GM12872 (cell line): ENCODE results near the gene PRKAR2A.

Source experiments
- CTCF ChIP-seq: IDR thresholded peaks from 3 replicates; pipeline ENCODE4 v1.5.1; 2011; ENCODE audit warnings: low read depth, mild to moderate bottlenecking, low read length, moderate library complexity; ENCODE audit not compliant: insufficient read depth

PRKAR2A gene

GRCh38 chr3:48739955-48740823 is 107.5 kb downstream of the PRKAR2A start:
- TF ChIP-seq CTCF: peak; percentile 93

DNA sequence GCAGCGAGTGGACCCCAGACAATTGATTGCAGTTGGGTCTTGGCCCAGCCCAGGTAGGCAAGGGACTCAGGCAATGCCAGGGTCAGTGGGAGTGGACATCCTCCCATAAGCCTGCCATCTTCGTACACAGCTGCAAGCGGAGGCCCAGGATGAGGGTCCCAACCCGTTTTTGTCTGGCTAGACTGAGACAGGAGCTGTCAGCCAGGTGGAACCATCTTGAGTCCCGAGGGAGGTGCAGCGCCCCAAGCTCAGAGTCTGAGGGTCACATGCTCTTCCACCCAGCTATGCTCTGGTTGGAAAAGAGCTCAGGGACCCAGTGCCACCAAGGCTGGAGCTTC is 108.1 kb downstream of the PRKAR2A start:
- no peak for TF ChIP-seq CTCF

DNA sequence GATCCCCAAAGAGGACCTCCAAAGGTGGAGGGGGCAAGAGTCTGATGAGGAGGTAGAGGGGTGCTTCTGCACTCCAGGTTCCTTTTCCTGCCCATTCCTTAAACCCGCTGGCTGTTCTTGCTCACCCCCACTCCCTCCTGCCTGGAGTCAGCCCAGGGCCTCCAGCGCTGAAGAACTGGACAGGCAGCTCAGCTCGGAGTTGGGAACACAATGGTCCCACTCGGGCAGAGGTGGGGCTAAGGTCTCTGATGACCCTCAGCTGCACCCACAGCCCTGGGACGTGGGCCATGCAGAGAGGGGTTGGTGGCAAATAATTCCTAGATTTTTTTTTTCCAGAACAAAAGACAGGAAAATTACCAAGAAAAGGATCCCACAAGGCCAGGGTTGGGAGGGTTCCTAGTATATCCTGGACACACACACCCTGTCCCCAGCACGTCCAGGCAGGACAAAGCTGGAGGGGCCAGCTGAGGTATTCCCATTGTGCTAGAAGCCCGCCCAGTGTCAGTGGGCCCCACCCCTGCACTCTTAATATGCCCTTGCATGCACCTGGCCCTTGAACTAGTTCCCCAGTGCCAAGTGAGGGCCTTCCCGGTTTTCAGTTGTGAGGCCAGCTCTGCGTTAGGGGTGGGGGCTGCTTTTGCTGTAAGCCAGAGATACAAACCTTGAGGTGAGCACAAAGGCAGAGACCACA is 108.6 kb downstream of the PRKAR2A start:
- TF ChIP-seq CTCF: no peak

GRCh38 chr3:48738144-48738536 is 109.5 kb downstream of the PRKAR2A start:
- no peak for TF ChIP-seq CTCF

GRCh38 chr3:48727511-48727910 is 120.2 kb downstream of the PRKAR2A start:
- no peak for TF ChIP-seq CTCF

GRCh38 chr3:48723725-48724124 is 123.9 kb downstream of the PRKAR2A start:
- TF ChIP-seq CTCF: no peak

- TF ChIP-seq CTCF: no peak
These were observed 130.5 kb downstream of the PRKAR2A start, which contains the start of gene IP6K2 for GRCh38 chr3:48716982-48717746. Gene IP6K2, minus strand, starts transcription at chr3:48717221. Its CDS starts 21,930 bp downstream, at chr3:48695291.
